H1 (cell line): ENCODE data around the gene ZNF761. TPM values are rescaled to one million over a fixed set of nuclear protein-coding genes. Genes with fewer than 3 reads are reported as not detected.
A peak's percentile ranks its signal among the peaks of the same experiment; 100 is the strongest.

Experiments used
- BRCA1 ChIP-seq: IDR thresholded peaks from 2 replicates; pipeline ENCODE4 v1.6.1; 2012; ENCODE audit warnings: low read depth, low read length, improper control_type of control experiment
- HDAC2 ChIP-seq, 2 experiments: fragments of 300-600 bp in 1 of 2; sonication (generic) in 1 of 2; IDR thresholded peaks; 2 replicates each; pipeline ENCODE4 v1.6.1; 2011 to 2012; ENCODE audit warnings: low read depth in 2 of 2, low read length in 2 of 2, mild to moderate bottlenecking in 2 of 2, moderate library complexity in 2 of 2, borderline replicate concordance in 1 of 2, inconsistent platforms in 1 of 2
- HDAC6 ChIP-seq: IDR thresholded peaks from one replicate; pipeline ENCODE4 v1.7.1; 2012; ENCODE audit warnings: low read depth, mild to moderate bottlenecking, inconsistent platforms, low read length, moderate library complexity
- NRF1 ChIP-seq: IDR thresholded peaks from 2 replicates; pipeline ENCODE4 v1.6.1; 2011; ENCODE audit warnings: mild to moderate bottlenecking, low read depth, low read length, improper control_type of control experiment
- POLR2A ChIP-seq, 2 experiments: IDR thresholded peaks; 1 replicate in 1 of 2; 2 replicates in 1 of 2; pipeline ENCODE4 v1.6.1; 2011; ENCODE audit warnings: low read depth in 2 of 2, low read length in 2 of 2, mild to moderate bottlenecking in 2 of 2; ENCODE audit errors: control extremely low read depth in 1 of 2
- SIX5 ChIP-seq: IDR thresholded peaks from 2 replicates; pipeline ENCODE4 v1.6.1; 2011; ENCODE audit warnings: mild to moderate bottlenecking, low read depth, low read length
- TAF7 ChIP-seq: optimal IDR thresholded peaks from 2 replicates; pipeline ENCODE3; 2011; ENCODE audit warnings: low read depth, mild to moderate bottlenecking, inconsistent platforms, low read length, moderate library complexity, borderline replicate concordance
- polyA plus RNA-seq, 7 experiments: library from polyadenylated mRNA; depleted of rRNA in 3 of 7; stranded (reverse) in 5 of 7; unstranded in 2 of 7; fragments of >200 nt in 5 of 7; fragments of 200-250 nt in 2 of 7; gene quantifications; 1 replicate in 5 of 7; 2 replicates in 1 of 7; 4 replicates in 1 of 7; pipeline versions ENCODE4 v1.2.1 to v1.2.3, GENCODE V29; 2011 to 2013; ENCODE audit warnings: missing spikeins in 2 of 7, mixed read lengths in 2 of 7
- total RNA-seq: library from RNA; stranded (reverse); fragmentation: NEBNext Ultra II Directional; extraction: Animal tissue kit (Norgen Biotek cat#: 25700); gene quantifications from 2 replicates; pipeline ENCODE4 v1.2.1, GENCODE V29; 2021
- TF ChIP-seq, protein P1 (sequence below): IDR thresholded peaks from 2 replicates; pipeline ENCODE4 v1.6.1; 2012; ENCODE audit warnings: inconsistent platforms
- TF ChIP-seq, protein P2 (sequence below): fragments of 300-600 bp; sonication (generic); IDR thresholded peaks from 2 replicates; pipeline ENCODE4 v1.7.1; 2012; ENCODE audit warnings: low read length, moderate library complexity, mild to moderate bottlenecking, inconsistent platforms; ENCODE audit not compliant: insufficient replicate concordance
- TF ChIP-seq, protein P3 (sequence below): IDR thresholded peaks from 2 replicates; pipeline ENCODE4 v1.6.1; 2011; ENCODE audit warnings: low read depth, mild to moderate bottlenecking, low read length; ENCODE audit not compliant: insufficient read depth

The ZNF761 gene
- total and polyA plus RNA-seq, 2 of the 8 experiments (the other 6 are each of a cell fraction or from before 2014, with no cell fraction given) = 11.1 to 25.1 TPM

DNA sequence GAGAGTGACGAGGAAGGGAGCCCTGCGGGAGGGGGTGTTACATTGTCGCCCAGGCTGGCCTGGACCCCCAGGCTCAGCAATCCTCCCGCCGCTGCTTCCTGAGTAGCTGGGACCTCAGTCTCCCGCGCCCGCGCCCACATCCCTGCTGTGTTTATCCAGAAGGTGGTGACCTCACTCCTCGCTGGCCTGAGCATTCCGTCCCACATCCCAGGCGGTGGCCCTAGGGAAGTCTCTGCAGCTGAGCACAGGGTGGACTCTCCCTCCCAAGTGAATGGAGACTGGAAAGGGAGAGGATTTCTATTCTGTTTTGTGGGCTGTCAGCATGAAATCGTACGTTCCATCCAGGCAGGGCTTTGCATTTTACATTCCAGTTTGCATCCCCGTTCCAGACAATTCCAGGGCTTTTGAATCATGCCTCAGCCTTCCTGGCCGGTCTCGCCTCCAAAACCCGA is 37.2 kb upstream of the ZNF761 start (continued):
- no peak for TF ChIP-seq SIX5
- TF ChIP-seq, protein P1, sequence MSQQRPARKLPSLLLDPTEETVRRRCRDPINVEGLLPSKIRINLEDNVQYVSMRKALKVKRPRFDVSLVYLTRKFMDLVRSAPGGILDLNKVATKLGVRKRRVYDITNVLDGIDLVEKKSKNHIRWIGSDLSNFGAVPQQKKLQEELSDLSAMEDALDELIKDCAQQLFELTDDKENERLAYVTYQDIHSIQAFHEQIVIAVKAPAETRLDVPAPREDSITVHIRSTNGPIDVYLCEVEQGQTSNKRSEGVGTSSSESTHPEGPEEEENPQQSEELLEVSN = no peak
- no peak for TF ChIP-seq BRCA1
- no peak for TF ChIP-seq HDAC6
- no peak for TF ChIP-seq NRF1
- TF ChIP-seq, protein P2, sequence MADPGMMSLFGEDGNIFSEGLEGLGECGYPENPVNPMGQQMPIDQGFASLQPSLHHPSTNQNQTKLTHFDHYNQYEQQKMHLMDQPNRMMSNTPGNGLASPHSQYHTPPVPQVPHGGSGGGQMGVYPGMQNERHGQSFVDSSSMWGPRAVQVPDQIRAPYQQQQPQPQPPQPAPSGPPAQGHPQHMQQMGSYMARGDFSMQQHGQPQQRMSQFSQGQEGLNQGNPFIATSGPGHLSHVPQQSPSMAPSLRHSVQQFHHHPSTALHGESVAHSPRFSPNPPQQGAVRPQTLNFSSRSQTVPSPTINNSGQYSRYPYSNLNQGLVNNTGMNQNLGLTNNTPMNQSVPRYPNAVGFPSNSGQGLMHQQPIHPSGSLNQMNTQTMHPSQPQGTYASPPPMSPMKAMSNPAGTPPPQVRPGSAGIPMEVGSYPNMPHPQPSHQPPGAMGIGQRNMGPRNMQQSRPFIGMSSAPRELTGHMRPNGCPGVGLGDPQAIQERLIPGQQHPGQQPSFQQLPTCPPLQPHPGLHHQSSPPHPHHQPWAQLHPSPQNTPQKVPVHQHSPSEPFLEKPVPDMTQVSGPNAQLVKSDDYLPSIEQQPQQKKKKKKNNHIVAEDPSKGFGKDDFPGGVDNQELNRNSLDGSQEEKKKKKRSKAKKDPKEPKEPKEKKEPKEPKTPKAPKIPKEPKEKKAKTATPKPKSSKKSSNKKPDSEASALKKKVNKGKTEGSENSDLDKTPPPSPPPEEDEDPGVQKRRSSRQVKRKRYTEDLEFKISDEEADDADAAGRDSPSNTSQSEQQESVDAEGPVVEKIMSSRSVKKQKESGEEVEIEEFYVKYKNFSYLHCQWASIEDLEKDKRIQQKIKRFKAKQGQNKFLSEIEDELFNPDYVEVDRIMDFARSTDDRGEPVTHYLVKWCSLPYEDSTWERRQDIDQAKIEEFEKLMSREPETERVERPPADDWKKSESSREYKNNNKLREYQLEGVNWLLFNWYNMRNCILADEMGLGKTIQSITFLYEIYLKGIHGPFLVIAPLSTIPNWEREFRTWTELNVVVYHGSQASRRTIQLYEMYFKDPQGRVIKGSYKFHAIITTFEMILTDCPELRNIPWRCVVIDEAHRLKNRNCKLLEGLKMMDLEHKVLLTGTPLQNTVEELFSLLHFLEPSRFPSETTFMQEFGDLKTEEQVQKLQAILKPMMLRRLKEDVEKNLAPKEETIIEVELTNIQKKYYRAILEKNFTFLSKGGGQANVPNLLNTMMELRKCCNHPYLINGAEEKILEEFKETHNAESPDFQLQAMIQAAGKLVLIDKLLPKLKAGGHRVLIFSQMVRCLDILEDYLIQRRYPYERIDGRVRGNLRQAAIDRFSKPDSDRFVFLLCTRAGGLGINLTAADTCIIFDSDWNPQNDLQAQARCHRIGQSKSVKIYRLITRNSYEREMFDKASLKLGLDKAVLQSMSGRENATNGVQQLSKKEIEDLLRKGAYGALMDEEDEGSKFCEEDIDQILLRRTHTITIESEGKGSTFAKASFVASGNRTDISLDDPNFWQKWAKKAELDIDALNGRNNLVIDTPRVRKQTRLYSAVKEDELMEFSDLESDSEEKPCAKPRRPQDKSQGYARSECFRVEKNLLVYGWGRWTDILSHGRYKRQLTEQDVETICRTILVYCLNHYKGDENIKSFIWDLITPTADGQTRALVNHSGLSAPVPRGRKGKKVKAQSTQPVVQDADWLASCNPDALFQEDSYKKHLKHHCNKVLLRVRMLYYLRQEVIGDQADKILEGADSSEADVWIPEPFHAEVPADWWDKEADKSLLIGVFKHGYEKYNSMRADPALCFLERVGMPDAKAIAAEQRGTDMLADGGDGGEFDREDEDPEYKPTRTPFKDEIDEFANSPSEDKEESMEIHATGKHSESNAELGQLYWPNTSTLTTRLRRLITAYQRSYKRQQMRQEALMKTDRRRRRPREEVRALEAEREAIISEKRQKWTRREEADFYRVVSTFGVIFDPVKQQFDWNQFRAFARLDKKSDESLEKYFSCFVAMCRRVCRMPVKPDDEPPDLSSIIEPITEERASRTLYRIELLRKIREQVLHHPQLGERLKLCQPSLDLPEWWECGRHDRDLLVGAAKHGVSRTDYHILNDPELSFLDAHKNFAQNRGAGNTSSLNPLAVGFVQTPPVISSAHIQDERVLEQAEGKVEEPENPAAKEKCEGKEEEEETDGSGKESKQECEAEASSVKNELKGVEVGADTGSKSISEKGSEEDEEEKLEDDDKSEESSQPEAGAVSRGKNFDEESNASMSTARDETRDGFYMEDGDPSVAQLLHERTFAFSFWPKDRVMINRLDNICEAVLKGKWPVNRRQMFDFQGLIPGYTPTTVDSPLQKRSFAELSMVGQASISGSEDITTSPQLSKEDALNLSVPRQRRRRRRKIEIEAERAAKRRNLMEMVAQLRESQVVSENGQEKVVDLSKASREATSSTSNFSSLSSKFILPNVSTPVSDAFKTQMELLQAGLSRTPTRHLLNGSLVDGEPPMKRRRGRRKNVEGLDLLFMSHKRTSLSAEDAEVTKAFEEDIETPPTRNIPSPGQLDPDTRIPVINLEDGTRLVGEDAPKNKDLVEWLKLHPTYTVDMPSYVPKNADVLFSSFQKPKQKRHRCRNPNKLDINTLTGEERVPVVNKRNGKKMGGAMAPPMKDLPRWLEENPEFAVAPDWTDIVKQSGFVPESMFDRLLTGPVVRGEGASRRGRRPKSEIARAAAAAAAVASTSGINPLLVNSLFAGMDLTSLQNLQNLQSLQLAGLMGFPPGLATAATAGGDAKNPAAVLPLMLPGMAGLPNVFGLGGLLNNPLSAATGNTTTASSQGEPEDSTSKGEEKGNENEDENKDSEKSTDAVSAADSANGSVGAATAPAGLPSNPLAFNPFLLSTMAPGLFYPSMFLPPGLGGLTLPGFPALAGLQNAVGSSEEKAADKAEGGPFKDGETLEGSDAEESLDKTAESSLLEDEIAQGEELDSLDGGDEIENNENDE = no peak
- TF ChIP-seq TAF7 = no peak
- TF ChIP-seq, protein P3, sequence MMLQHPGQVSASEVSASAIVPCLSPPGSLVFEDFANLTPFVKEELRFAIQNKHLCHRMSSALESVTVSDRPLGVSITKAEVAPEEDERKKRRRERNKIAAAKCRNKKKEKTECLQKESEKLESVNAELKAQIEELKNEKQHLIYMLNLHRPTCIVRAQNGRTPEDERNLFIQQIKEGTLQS = no peak
- no peak for TF ChIP-seq HDAC2 (IDR thresholded peaks at IDR 0.05; ENCODE audit: borderline replicate concordance in 1 of 2, low read depth in 2 of 2, low read length in 2 of 2)
- peak in 1 of 2 experiments; percentile 49; a peak in 2 of 3 replicates for TF ChIP-seq POLR2A (IDR thresholded peaks at IDR 0.05; ENCODE audit: control extremely low read depth in 1 of 2, low read depth in 2 of 2, low read length in 2 of 2)
